ENCODE results near the gene DCP1B. TPM values are rescaled to one million over a fixed set of nuclear protein-coding genes. Genes with fewer than 3 reads are reported as not detected.

The DCP1B gene
- total RNA-seq, 1 donor: 13.0 TPM

DNA sequence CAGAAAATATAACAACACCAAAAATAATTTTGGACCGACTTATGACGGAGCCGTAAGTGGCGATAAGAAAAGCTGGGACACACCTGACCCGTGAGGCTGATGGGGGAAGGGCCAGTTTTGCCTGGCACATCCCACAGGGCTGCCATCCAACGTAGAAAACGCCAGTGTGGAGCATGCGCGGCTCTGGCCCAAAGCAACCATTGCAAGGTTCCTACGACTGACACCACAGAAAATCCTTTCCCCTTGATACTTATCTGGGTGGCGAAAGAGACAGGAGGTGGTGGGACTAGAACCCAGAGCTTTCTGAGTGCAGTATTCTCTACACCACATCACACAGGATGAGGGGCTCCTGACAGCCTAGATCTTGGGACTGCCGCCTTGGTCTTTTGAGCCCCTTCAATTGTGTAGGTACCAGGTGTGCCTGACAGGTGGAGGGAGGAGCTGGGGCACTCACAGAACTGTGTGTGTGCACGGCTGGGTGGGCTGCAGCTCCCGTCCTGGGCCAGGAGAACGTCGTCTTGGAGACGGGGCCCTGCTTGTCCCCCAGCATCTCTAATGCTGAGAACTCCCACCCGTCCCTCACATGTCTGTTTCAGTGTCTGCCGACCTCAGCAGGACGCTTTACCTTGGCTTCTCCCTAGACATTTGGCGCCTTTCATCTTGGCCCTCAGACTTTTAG is 68.4 kb downstream of the DCP1B start:
- H2AFZ ChIP-seq (ENCODE audit: low read length): no peak overlapping the region
- H3K4me2 ChIP-seq (ENCODE audit: insufficient read depth, low read length): peak overlapping the region; percentile 72
- H4K20me1 ChIP-seq (ENCODE audit: insufficient read depth, low read length): peaks cover 2% of the 10 kb centered on the region
- TF ChIP-seq CTCF (IDR thresholded peaks at IDR 0.05; ENCODE audit: extremely low read depth, low read depth, low read length): no peak
- H3K27ac ChIP-seq (ENCODE audit: low read depth, low read length): no peak overlapping the region
- H3K9me3 ChIP-seq (ENCODE audit: low read depth, low read length): no peaks in the 10 kb centered on the region
- peak overlapping the region; percentile 41 for H3K4me3 ChIP-seq (ENCODE audit: insufficient read depth, low read length)
- peaks cover 15% of the 10 kb centered on the region for H3K27me3 ChIP-seq (ENCODE audit: insufficient read depth, low read length)
- peak; percentile 64 for DNase-seq (ENCODE audit: insufficient read length, low spot score, missing footprints)
- H3K36me3 ChIP-seq (ENCODE audit: insufficient read depth, low read length): peaks cover 9% of the 10 kb centered on the region
- H3K4me1 ChIP-seq (ENCODE audit: insufficient read depth, low read length): peaks cover 33% of the 10 kb centered on the region
- no peaks in the 10 kb centered on the region for H3K79me2 ChIP-seq (ENCODE audit: insufficient read depth, low read length)

DNA sequence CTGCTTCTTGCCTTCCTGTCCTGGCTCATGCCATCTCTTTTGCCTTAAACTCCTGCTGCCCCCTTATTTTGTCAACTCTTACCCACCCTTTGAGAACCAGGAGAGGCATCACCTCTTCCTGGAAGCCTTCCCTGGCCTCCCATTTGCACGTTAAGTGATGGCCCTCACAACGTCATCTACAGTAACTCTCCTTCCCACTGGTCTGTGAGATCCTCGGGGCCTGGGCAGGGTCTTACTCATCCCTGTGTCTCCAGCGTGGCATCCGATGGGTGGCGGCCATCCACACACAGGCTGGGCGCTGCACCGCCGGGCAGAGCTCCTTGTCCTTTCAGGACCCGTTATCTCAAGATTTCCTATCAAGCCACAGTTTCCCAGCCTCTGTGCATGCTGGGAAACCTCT is 69.0 kb downstream of the DCP1B start:
- no peaks in the 10 kb centered on the region for H3K79me2 ChIP-seq (ENCODE audit: insufficient read depth, low read length)
- H4K20me1 ChIP-seq (ENCODE audit: insufficient read depth, low read length): peaks cover 2% of the 10 kb centered on the region
- DNase-seq (ENCODE audit: insufficient read length, low spot score, missing footprints): no peak
- no peak overlapping the region for H3K27ac ChIP-seq (ENCODE audit: low read depth, low read length)
- no peak overlapping the region for H3K4me2 ChIP-seq (ENCODE audit: insufficient read depth, low read length)
- no peaks in the 10 kb centered on the region for H3K9me3 ChIP-seq (ENCODE audit: low read depth, low read length)
- H3K4me1 ChIP-seq (ENCODE audit: insufficient read depth, low read length): peaks cover 33% of the 10 kb centered on the region
- TF ChIP-seq CTCF (IDR thresholded peaks at IDR 0.05; ENCODE audit: extremely low read depth, low read depth, low read length): no peak
- H2AFZ ChIP-seq (ENCODE audit: low read length): no peak overlapping the region
- H3K27me3 ChIP-seq (ENCODE audit: insufficient read depth, low read length): peaks cover 17% of the 10 kb centered on the region
- no peak overlapping the region for H3K4me3 ChIP-seq (ENCODE audit: insufficient read depth, low read length)
- H3K36me3 ChIP-seq (ENCODE audit: insufficient read depth, low read length): peaks cover 9% of the 10 kb centered on the region

GRCh38 chr12:1934831-1935230 is 69.4 kb downstream of the DCP1B start:
- no peak for TF ChIP-seq CTCF (IDR thresholded peaks at IDR 0.05; ENCODE audit: extremely low read depth, low read depth, low read length)
- Histone ChIP-seq H3K4me1 (ENCODE audit: insufficient read depth, low read length) (peaks cover 31% of the 10 kb centered on the region), H3K4me2 (ENCODE audit: insufficient read depth, low read length) (no peak overlapping the region), H3K27ac (ENCODE audit: low read depth, low read length) (no peak overlapping the region), H3K27me3 (ENCODE audit: insufficient read depth, low read length) (peaks cover 21% of the 10 kb centered on the region), H3K4me3 (ENCODE audit: insufficient read depth, low read length) (no peak overlapping the region), H4K20me1 (ENCODE audit: insufficient read depth, low read length) (peaks cover 2% of the 10 kb centered on the region), H3K9me3 (ENCODE audit: low read depth, low read length) (no peaks in the 10 kb centered on the region), H3K36me3 (ENCODE audit: insufficient read depth, low read length) (peaks cover 9% of the 10 kb centered on the region), H3K79me2 (ENCODE audit: insufficient read depth, low read length) (no peaks in the 10 kb centered on the region), H2AFZ (ENCODE audit: low read length) (no peak overlapping the region)
- DNase-seq (ENCODE audit: insufficient read length, low spot score, missing footprints): no peak

- peaks cover 22% of the 10 kb centered on the region for H3K27me3 ChIP-seq (ENCODE audit: insufficient read depth, low read length)
- H3K9me3 ChIP-seq (ENCODE audit: low read depth, low read length): no peaks in the 10 kb centered on the region
- peak; percentile 64 for DNase-seq (ENCODE audit: insufficient read length, low spot score, missing footprints)
- peaks cover 28% of the 10 kb centered on the region for H3K4me1 ChIP-seq (ENCODE audit: insufficient read depth, low read length)
- H3K27ac ChIP-seq (ENCODE audit: low read depth, low read length): no peak overlapping the region
- no peaks in the 10 kb centered on the region for H3K79me2 ChIP-seq (ENCODE audit: insufficient read depth, low read length)
- no peak overlapping the region for H3K4me2 ChIP-seq (ENCODE audit: insufficient read depth, low read length)
- no peak overlapping the region for H3K4me3 ChIP-seq (ENCODE audit: insufficient read depth, low read length)
- TF ChIP-seq CTCF (IDR thresholded peaks at IDR 0.05; ENCODE audit: extremely low read depth, low read depth, low read length): no peak
- H3K36me3 ChIP-seq (ENCODE audit: insufficient read depth, low read length): peaks cover 9% of the 10 kb centered on the region
- H4K20me1 ChIP-seq (ENCODE audit: insufficient read depth, low read length): peaks cover 2% of the 10 kb centered on the region
- H2AFZ ChIP-seq (ENCODE audit: low read length): no peak overlapping the region
These were observed 70.2 kb downstream of the DCP1B start for GRCh38 chr12:1934068-1934467.

Data from osteoblast (primary cell).